H9 (cell line): ENCODE data around the gene WSB1. TPM values are rescaled to one million over a fixed set of nuclear protein-coding genes. Genes with fewer than 3 reads are reported as not detected.

Source experiments
- DNase-seq: peaks from one replicate; pipeline ENCODE4 v3.0.0-alpha.2; 2017
- H2AFZ ChIP-seq: one replicate; pipeline ENCODE4 v1.6.1; 2013; ENCODE audit warnings: mild to moderate bottlenecking, low read length, control low read depth, moderate library complexity
- H2AK5ac ChIP-seq: 2 replicates; pipeline ENCODE4 v1.6.1; 2013; ENCODE audit warnings: low read length, control low read depth, mixed read lengths; ENCODE audit not compliant: insufficient read length
- H2BK120ac ChIP-seq: one replicate; pipeline ENCODE4 v1.6.1; 2013; ENCODE audit warnings: low read depth, mild to moderate bottlenecking, low read length, control low read depth, inconsistent platforms; ENCODE audit not compliant: poor library complexity, severe bottlenecking
- H2BK12ac ChIP-seq: 2 replicates; pipeline ENCODE4 v1.6.1; 2013; ENCODE audit warnings: low read length, control low read depth, mixed read lengths, low read depth; ENCODE audit not compliant: insufficient read length
- H2BK15ac ChIP-seq: 2 replicates; pipeline ENCODE4 v1.6.1; 2013; ENCODE audit warnings: low read depth, low read length, control low read depth
- H2BK20ac ChIP-seq: one replicate; pipeline ENCODE4 v1.6.1; 2013; ENCODE audit warnings: low read depth, mild to moderate bottlenecking, low read length, control low read depth, inconsistent platforms; ENCODE audit not compliant: poor library complexity, severe bottlenecking
- H2BK5ac ChIP-seq: 2 replicates; pipeline ENCODE4 v1.6.1; 2013; ENCODE audit warnings: low read length, control low read depth, mixed read lengths; ENCODE audit not compliant: insufficient read length
- H3K14ac ChIP-seq: 2 replicates; pipeline ENCODE4 v1.6.1; 2013; ENCODE audit warnings: low read length, control low read depth; ENCODE audit not compliant: insufficient read depth
- H3K18ac ChIP-seq: 2 replicates; pipeline ENCODE4 v1.6.1; 2013; ENCODE audit warnings: low read depth, mild to moderate bottlenecking, mixed read lengths, low read length, control low read depth; ENCODE audit not compliant: insufficient read length
- H3K23ac ChIP-seq: 2 replicates; pipeline ENCODE4 v1.6.1; 2013; ENCODE audit warnings: low read length, control low read depth, mixed read lengths, low read depth; ENCODE audit not compliant: insufficient read length
- H3K23me2 ChIP-seq: 2 replicates; pipeline ENCODE4 v1.6.1; 2013; ENCODE audit warnings: low read depth, mild to moderate bottlenecking, mixed read lengths, low read length, control low read depth; ENCODE audit not compliant: insufficient read length, poor library complexity, severe bottlenecking
- H3K27ac ChIP-seq: 2 replicates; pipeline ENCODE4 v1.5.1; 2013; ENCODE audit warnings: low read length, control low read depth, mixed read lengths, low read depth; ENCODE audit not compliant: insufficient read length
- H3K27me3 ChIP-seq: 2 replicates; pipeline ENCODE4 v1.6.1; 2013; ENCODE audit warnings: low read length, control low read depth, inconsistent platforms; ENCODE audit not compliant: insufficient read depth
- H3K4ac ChIP-seq: 2 replicates; pipeline ENCODE4 v1.6.1; 2013; ENCODE audit warnings: low read depth, mild to moderate bottlenecking, control low read depth, inconsistent platforms, low read length, moderate library complexity
- H3K4me1 ChIP-seq: 2 replicates; pipeline ENCODE4 v1.6.1; 2013; ENCODE audit warnings: low read length, control low read depth, inconsistent platforms; ENCODE audit not compliant: insufficient read depth
- H3K4me2 ChIP-seq: 2 replicates; pipeline ENCODE4 v1.6.1; 2013; ENCODE audit warnings: low read length, control low read depth, mixed read lengths; ENCODE audit not compliant: insufficient read length, insufficient read depth
- H3K56ac ChIP-seq: 2 replicates; pipeline ENCODE4 v1.6.1; 2013; ENCODE audit warnings: low read depth, mild to moderate bottlenecking, mixed read lengths, low read length, control low read depth; ENCODE audit not compliant: insufficient read length
- H3K79me1 ChIP-seq: 2 replicates; pipeline ENCODE4 v1.6.1; 2013; ENCODE audit warnings: low read depth, mild to moderate bottlenecking, moderate library complexity, low read length, control low read depth, inconsistent platforms; ENCODE audit not compliant: insufficient read depth, poor library complexity, severe bottlenecking
- H3K79me2 ChIP-seq: 2 replicates; pipeline ENCODE4 v1.6.1; 2013; ENCODE audit warnings: low read length, control low read depth, inconsistent platforms; ENCODE audit not compliant: insufficient read depth
- H3K9ac ChIP-seq: 2 replicates; pipeline ENCODE4 v1.6.1; 2013; ENCODE audit warnings: low read length, control low read depth, mixed read lengths; ENCODE audit not compliant: insufficient read length; ENCODE audit errors: extremely low read depth
- H3K9me3 ChIP-seq: one replicate; pipeline ENCODE4 v1.6.1; 2013; ENCODE audit warnings: low read depth, low read length, inconsistent platforms; ENCODE audit not compliant: control insufficient read depth
- H3T11ph ChIP-seq: one replicate; pipeline ENCODE4 v1.6.1; 2013; ENCODE audit warnings: mild to moderate bottlenecking, low read length, control low read depth, inconsistent platforms
- H4K20me1 ChIP-seq: one replicate; pipeline ENCODE4 v1.6.1; 2013; ENCODE audit not compliant: control insufficient read depth, insufficient read length, insufficient read depth
- H4K5ac ChIP-seq: 2 replicates; pipeline ENCODE4 v1.6.1; 2013; ENCODE audit warnings: low read depth, mild to moderate bottlenecking, mixed read lengths, low read length, control low read depth; ENCODE audit not compliant: insufficient read length
- H4K8ac ChIP-seq: replicated peaks from 2 replicates; pipeline ENCODE4 v1.6.1; 2013; ENCODE audit warnings: low read length, control low read depth, mixed read lengths, low read depth; ENCODE audit not compliant: insufficient read length
- H4K91ac ChIP-seq: 2 replicates; pipeline ENCODE4 v1.6.1; 2013; ENCODE audit warnings: low read depth, mild to moderate bottlenecking, moderate library complexity, mixed read lengths, low read length, control low read depth; ENCODE audit not compliant: insufficient read length
- H3K27ac Mint-ChIP-seq, 3 experiments: 2 replicates in 2 of 3; 3 replicates in 1 of 3; pipeline ENCODE4 v1.8.0; 2020 to 2021; ENCODE audit warnings: mixed read lengths in 3 of 3, mild to moderate bottlenecking in 1 of 3, moderate library complexity in 1 of 3
- H3K27me3 Mint-ChIP-seq: 2 replicates; pipeline ENCODE4 v1.8.0; 2021; ENCODE audit warnings: low read depth, mild to moderate bottlenecking, moderate library complexity, mixed read lengths
- H3K36me3 Mint-ChIP-seq, 3 experiments: 2 replicates in 2 of 3; 3 replicates in 1 of 3; pipeline ENCODE4 v1.8.0; 2020 to 2021; ENCODE audit warnings: low read depth in 3 of 3, mixed read lengths in 3 of 3; ENCODE audit not compliant: insufficient read depth in 1 of 3
- H3K4me1 Mint-ChIP-seq, 2 experiments: 2 replicates each; pipeline ENCODE4 v1.8.0; 2020; ENCODE audit warnings: mixed read lengths in 2 of 2
- H3K4me3 Mint-ChIP-seq, 2 experiments: 2 replicates in 1 of 2; 3 replicates in 1 of 2; pipeline ENCODE4 v1.8.0; 2020 to 2021; ENCODE audit warnings: mild to moderate bottlenecking in 2 of 2, mixed read lengths in 2 of 2, moderate library complexity in 1 of 2
- H3K9me3 Mint-ChIP-seq, 2 experiments: 2 replicates in 1 of 2; 3 replicates in 1 of 2; pipeline ENCODE4 v1.8.0; 2020; ENCODE audit warnings: mild to moderate bottlenecking in 2 of 2, mixed read lengths in 2 of 2, moderate library complexity in 1 of 2
- WGBS: extraction: QIAGEN DNeasy Blood & Tissue Kit; methylation state at CpG from one replicate; pipeline ENCODE4 v1.1.7; 2013; ENCODE audit warnings: missing lambda C conversion rate, low lambda C conversion rate, mixed read lengths; ENCODE audit not compliant: insufficient read length; ENCODE audit errors: extremely low coverage; 5-methylcytosine and 5-hydroxymethylcytosine counted together
- total RNA-seq: library from RNA; stranded (reverse); gene quantifications from 2 replicates; pipeline ENCODE4 v1.2.1, GENCODE V29; 2021
- TF ChIP-seq, protein P1 (sequence below): fragments of 200-600 bp; sonication (generic); conservative IDR thresholded peaks from 3 replicates; pipeline ENCODE4 v1.8.0; 2021; ENCODE audit warnings: antibody characterized with exemption, mild to moderate bottlenecking

WSB1 gene
- total RNA-seq, 1 experiment from 2014 or later: 187 TPM

DNA sequence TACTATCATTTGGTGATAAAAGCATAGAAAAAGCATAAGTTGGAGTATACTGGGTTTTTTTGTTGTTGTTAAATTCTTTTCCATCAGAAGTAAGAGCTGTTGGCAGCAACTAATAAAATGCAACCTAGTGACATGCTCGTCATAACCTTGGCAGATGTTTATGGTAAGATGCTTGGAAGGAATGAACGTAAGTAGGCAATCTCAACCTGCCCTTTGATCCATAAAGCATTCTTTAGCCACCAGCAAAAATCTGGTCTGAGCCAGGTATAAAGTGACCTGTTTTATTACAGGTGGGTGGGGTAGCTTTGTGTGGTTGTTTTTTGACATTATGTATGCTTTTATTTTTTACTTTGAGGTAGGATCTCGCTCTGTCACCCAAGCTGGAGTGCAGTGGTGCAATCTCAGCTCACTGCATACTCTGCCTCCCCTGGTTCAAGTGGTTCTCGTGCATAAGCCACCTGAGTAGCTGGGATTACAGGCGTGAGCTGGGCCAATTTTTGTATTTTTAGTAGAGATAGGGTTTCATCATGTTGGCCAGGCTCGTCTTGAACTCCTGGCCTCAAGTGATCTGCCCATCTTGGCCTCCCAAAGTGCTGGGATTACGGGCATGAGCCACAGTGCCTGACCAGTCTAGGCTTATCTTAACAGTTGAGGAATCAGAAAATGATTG lies 22.0 kb downstream of the WSB1 start:
- H2AK5ac ChIP-seq: no peak overlapping the region
- peaks cover 50 to 74% (median 71%) of the 10 kb centered on the region in 3 experiments for H3K36me3 Mint-ChIP-seq

More for the DNA sequence above, 22.0 kb downstream of the WSB1 start:
- H3K4me3 Mint-ChIP-seq: no peak overlapping the region
- Histone ChIP-seq H3K27ac (no peak overlapping the region), H2BK5ac (no peak overlapping the region), H3K27me3 (no peaks in the 10 kb centered on the region), H3K9ac (no peak overlapping the region), H3K23ac (no peak overlapping the region), H3K4ac (no peak overlapping the region), H4K91ac (no peak overlapping the region), H2BK12ac (no peak overlapping the region), H2BK20ac (no peak overlapping the region), H2BK120ac (no peak overlapping the region), H3K79me1 (no peaks in the 10 kb centered on the region), H4K20me1 (no peaks in the 10 kb centered on the region), H4K8ac (no peak overlapping the region), H3K14ac (no peak overlapping the region), H4K5ac (no peak overlapping the region), H3K4me1 (no peaks in the 10 kb centered on the region), H3K56ac (no peak overlapping the region), H3K9me3 (no peaks in the 10 kb centered on the region), H3K4me2 (no peak overlapping the region), H3K23me2 (no peaks in the 10 kb centered on the region), H3K79me2 (no peaks in the 10 kb centered on the region), H3T11ph (no peak overlapping the region), H2AFZ (no peak overlapping the region), H3K18ac (no peak overlapping the region), H2BK15ac (no peak overlapping the region)
- no peaks in the 10 kb centered on the region for H3K9me3 Mint-ChIP-seq
- H3K27me3 Mint-ChIP-seq: no peaks in the 10 kb centered on the region; the same call in 1 of the 2 replicates
- no CpG with 5 or more reads among the region's 7 CpGs for WGBS
- TF ChIP-seq, protein P1, sequence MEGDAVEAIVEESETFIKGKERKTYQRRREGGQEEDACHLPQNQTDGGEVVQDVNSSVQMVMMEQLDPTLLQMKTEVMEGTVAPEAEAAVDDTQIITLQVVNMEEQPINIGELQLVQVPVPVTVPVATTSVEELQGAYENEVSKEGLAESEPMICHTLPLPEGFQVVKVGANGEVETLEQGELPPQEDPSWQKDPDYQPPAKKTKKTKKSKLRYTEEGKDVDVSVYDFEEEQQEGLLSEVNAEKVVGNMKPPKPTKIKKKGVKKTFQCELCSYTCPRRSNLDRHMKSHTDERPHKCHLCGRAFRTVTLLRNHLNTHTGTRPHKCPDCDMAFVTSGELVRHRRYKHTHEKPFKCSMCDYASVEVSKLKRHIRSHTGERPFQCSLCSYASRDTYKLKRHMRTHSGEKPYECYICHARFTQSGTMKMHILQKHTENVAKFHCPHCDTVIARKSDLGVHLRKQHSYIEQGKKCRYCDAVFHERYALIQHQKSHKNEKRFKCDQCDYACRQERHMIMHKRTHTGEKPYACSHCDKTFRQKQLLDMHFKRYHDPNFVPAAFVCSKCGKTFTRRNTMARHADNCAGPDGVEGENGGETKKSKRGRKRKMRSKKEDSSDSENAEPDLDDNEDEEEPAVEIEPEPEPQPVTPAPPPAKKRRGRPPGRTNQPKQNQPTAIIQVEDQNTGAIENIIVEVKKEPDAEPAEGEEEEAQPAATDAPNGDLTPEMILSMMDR: no peak
- H3K4me1 Mint-ChIP-seq: no peaks in the 10 kb centered on the region
- DNase-seq: no peak
- no peak overlapping the region for H3K27ac Mint-ChIP-seq
